NCI-H1092 treated with DMSO at 0.1 percent for 48 hours (cell line): ENCODE results near the gene RASL11A.
"Not testable (repeated sequence)": the region's sequence is repeated elsewhere in the genome, so short reads cannot be mapped to it uniquely, and the experiment has no call there.

Experiments used
- DNase-seq: peaks from one replicate; lab custom pipeline; 2025; lab: John Stamatoyannopoulos, UW

RASL11A gene

DNA sequence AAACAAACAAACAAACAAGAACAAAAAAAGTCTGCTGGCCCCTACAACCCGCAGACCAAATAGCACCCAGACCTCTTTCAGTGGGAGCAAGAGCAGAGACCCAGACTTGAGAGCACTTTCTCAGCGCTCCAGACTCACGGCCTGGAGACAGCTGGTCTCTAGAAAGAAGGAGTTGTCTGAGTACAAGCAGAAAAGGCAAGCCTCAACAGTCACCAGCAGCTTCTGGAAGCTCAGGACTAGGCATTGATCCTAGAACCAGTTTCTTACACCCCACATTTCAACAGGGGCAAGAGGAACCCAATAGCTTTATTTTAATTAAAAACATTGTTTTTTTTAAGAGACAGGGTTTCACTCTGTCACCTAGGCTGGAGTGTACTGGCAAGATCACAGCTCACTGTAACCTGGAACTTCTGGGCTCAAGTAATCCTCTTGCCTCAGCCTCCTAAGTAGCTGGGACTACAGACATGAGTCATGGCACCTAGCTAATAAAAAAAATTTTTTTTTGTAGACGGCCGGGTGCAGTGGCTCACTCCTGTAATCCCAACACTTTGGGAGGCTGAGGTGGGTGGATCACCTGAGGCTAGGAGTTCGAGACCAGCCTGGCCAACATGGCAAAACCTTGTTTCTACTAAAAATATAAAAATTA lies 30.4 kb downstream of the RASL11A start:
- no peak for DNase-seq

DNA sequence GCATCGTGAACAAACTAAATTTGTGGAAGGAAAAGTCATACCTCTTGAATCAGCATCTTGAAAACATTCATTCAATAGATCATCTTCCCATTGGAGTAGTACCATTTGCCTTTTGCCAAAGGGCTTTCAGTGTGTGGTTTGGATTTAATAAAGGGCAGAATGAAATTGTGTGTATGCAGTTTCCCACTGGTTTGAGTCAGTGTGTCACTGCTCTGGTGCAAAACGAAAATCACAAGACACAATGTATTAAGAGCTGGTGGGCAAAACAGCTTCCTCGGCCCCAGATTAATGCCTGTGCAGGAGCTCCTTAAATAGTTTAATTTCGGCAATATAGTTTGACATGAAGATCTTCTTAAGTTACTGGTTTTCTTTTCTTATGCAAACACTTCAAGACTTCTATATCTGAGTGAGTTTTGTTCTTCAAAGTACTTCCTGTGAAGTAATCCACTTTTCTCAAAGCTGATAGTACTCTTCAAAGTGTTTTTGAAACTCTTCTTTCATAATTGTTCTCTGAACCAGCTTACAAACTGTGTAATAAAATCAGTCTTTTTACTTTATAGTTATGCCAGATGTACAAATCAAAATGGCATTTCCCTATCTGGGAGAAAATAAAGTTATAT lies 32.1 kb downstream of the RASL11A start:
- DNase-seq: no peak

DNA sequence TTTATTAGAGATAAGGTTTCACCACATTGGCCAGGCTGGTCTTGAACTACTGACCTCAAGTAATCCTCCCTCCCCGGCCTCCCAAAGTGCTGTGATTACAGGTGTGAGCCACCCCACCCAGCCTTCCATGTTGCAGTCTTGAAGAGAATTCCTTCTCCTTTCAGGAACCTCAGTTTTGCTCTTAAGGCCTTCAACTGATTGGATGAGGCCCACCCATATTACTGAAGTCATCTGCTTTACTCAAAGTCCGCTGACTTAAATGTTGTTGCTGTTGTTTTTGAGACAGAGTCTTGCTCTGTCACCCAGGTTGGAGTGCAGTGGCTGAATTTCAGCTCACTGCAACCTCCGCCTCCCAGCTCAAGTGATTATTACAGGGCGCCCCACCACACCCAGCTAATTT lies 33.5 kb downstream of the RASL11A start:
- DNase-seq: no peak

DNA sequence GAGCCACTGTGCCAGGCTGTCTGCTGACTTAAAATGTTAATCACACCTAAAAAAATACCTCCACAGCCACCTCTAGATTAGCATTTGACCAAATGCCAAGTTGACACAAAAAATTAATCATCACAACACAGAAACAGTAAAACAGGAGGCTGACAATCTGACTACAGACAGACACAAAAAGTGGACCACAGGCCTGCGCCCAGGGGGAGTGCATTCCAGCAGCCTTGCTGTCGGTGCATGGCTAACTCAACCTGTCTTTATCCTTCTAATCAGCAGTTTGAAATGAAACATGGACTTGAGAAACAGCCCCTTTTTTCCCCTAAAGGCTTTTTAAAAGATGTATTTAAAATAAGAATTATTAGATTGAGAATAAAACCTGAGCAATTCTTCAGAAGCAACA lies 34.0 kb downstream of the RASL11A start:
- DNase-seq: no peak

DNA sequence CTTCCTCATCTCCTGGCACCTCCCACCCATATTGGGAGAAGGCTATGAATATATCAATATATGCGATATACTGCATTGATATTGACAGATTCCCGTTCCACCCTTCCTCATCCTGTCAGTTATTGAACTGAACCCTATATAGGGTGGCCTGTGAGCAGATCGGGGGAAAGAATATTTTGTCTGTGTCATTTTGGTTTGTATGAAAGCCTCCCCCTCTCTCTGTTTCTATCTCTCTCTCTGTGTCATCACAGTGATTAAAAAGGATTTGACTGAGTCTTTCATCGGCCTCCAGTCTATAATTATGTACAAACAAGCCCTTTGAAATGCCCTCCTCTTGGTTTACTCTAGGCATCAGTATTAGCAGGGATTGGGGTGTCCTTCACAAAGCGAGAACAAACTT lies 35.7 kb downstream of the RASL11A start:
- DNase-seq: no peak

DNA sequence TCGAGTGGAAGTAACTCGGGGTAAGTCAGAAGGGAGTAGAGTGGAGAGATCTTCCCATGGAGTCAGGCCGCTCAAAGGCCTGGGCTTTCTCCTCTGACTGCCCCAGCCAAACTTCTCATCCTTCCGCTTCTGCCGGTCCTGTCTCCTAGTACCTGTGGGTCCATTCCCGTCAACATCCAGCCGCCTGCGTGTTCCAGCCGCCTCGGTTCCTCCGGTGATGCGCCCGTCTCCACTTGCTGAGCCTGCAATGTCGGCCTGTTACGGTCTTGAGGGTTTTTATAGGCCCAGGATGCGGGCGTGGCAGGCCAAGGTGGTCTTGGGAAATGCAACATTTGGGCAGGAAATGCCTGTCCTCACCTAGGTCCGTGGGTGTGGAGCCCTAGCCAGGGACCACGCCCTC lies 38.3 kb downstream of the RASL11A start:
- DNase-seq: no peak

DNA sequence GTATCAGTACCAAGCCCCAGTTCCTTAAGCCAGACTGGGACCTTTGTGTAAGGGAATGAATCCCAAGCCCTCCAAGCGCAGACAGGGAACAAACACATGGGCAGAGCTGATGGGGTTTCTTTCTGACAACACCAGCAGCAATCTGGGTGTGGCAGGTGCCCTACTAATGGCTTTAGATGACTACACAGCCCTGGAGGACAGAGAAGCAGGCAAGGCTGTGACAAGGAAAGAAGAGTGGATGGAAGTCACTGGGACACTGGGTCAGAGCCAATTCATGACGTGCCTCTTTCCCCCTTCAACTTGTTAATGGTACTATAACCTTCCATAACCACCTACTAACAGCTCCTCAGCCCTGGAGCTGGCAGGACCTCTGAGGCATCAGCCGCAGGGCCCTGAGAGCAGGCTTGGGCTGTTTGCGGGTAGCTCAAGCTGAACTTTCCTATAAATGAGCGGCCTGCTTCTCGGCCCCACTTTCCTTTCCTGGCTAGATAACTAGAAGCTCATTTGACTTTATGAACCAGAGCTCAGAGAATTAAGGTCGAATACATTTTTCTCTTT lies 38.9 kb downstream of the RASL11A start:
- DNase-seq: no peak

DNA sequence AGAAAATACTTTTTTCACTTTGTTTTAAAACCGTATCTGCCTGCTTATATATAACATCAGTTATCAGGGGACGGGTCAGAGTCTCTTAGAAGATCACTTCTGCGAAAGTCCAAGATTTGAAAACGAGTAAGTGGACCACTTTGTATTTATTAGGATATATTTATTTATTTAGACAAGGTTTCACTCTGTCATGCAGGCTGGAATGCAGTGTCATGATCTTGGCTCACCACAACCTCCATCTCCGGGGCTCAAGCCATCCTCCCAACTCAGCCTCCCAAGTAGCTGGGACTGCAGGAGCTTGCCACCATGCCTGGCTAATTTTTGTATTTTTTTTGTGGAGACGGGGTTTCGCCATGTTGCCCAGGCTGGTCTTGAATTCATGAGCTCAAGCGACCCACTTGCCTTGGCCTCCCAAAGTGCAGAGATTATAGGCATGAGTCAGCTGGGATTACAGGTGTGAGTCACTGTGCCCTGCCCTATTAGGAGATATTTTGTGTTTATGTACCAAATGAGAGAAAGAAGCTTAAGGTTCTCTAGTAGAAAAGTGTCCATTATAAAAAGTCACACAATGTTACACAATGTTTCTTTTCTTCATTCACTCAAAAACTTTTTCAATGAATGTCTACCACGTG lies 39.5 kb downstream of the RASL11A start:
- no peak for DNase-seq

DNA sequence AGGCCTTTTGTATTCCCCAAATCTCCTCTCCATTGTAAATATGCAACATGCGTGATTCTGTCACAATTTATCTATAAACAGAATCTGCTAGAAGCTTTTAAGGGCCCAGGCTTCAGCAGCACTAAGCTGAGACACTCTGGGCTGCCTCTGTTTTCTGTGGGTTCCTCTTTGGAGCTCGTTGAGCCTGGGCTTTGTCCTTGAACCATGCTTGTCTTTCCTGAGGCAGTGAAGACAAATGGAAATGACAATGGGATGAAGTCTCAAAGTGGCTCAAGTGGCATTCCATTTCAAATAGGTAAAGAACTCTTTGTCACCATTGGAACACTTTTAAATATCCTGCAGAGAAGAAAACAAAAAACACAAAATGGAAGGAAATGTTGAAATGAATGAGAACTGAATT lies 40.3 kb downstream of the RASL11A start:
- no peak for DNase-seq

DNA sequence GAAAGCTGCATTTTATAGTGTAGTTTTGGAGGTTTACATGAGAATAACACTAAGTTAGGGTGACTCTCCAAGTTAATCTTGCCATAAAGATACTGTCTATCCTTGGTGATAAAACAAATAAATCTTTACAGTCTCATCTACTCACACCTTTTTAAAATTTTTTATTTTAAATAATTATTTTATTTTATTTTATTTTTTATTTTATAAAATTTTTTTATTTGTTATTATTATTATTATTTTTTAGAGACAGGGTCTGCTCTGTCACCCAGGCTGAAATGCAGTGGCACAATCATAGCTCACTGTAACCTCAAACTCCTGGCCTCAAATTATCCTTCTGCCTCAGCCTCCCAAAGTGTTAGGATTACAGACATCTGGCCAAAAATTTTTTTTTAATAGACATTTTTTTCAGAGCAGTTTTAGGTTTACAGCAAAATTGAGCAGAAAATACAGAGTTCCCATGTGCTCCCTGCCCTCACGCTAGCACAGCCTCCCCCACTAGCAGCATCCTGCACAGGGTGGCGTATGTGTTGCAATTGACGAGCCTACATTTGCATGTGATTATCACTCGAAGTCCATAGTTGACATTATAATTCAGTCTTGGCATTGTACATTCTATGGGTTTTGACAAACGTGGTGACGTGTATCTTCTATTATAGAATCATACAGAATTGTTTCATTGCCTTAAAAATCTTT lies 41.0 kb downstream of the RASL11A start:
- DNase-seq: no peak

DNA sequence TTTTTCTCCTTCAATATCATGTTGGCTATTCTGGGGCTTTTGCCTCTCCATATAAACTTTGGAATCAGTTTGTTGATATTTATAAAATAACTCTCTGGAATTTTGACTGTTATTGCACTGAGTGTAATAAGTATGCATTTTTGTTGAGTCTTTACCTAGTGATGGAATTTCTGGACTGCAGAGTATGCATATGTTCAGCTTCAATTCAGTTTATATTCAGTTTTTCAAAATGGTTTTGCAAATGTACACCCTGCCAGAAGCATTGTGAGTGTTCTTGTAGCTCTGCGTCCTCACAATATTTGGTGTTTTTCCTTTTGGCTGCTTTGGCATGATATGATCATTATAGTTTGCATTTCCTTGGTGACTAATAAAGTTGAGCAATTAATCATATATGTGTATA lies 43.1 kb downstream of the RASL11A start:
- no peak for DNase-seq

DNA sequence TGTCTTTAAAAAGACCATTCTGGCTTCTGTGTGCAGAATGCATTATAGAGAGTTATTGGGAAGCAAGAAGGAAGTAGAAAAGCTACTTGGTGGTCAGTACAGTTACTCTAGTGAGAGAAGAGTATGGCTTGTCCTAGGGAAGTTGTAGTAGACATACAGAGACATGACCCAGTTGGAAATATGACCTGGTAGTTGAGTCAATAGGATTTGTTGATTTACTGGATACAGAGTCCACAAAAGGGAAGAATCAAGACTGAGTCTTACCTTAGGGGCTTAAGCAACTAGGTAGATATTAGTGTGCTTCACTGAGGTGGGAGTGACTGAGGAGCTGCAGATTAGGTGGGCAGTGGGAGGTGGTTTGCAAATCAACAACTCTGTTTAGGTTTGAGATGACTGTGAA lies 48.8 kb downstream of the RASL11A start:
- DNase-seq: no peak

DNA sequence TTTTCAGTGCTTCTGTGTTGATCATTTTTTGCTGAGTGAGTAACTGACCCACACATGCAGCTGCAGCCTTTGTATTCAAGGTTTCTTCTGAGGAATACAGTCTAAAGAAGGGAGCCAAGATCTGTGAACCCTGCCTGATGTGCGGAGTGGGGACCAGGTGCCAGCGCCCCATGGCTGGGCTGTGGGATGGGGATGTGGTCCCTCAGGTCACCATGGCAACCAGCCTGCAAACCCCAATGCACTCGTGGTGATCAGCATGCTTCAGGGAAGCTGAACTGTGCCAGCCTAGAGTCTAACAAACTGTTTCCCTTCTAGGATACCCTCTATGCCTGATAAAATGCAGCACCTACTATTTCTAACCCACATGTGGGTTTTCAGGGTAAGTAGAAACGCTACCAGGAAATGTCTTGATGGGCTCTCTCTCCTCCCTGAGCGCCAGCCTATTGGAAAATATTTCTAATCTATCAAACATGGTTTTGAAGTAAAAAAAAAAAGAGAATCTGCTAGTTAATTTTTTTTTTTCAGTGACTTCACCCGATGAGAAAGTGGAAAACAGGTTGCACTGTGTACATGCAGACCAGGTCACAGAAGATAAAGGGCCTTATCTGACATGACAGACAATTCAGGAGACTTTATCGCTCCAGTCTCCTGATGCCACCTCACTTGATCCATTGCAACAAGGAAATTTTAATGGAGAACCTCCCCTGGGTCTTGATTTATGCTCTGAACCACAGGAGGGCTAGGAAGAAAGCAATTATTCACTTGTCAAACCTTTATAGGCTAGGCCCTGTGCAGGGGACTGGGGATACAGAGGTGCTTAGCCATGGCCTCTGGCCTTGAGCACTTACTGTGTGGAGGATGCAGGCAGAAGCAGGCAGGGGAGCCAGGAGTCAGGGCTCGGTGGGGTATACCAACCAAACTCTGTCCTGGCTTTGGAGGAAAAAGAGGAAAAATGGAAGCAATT lies 51.1 kb downstream of the RASL11A start:
- DNase-seq: no peak

DNA sequence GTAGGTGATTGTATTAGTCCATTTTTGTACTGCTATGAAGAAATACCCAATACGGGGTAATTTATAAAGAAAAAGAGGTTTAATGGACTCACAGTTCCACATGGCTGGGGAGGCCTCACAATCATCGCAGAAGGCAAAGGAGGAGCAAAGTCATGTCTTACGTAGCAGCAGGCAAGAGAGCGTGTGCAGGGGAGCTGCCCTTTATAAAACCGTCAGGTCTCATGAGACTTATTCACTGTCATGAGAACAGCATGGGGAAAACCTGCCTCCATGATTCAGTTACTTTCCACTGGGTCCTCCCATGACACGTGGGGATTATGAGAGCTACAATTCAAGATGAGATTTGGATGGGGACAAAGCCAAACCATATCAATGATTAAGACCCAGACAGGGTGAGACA lies 51.8 kb downstream of the RASL11A start:
- not testable (repeated sequence) for DNase-seq
